ENCODE measurements around the gene EZH1. TPM values are rescaled to one million over a fixed set of nuclear protein-coding genes. Genes with fewer than 3 reads are reported as not detected.

The EZH1 gene
- 5.3 and 8.7 TPM in 2 replicates for total RNA-seq

GRCh38 chr17:42744806-42745617, at the start of gene EZH1:
Gene EZH1 (minus strand): TSS chr17:42745040. CDS start chr17:42728941, 16,099 bp downstream.

GRCh38 chr17:42779936-42780850, 35.4 kb upstream of the EZH1 start, which contains the start of gene WNK4:
Gene WNK4 (plus strand): TSS chr17:42780610. CDS start chr17:42780699, 89 bp downstream.

GRCh38 chr17:42773290-42774035, 28.6 kb upstream of the EZH1 start, which contains the start of gene VPS25:
Gene VPS25 (plus strand): TSS chr17:42773449. CDS start chr17:42773476, 27 bp downstream.

GRCh38 chr17:42760652-42761581, 16.1 kb upstream of the EZH1 start, which contains the start of gene RAMP2:
Gene RAMP2 (plus strand): TSS chr17:42761227. CDS start chr17:42761262, 35 bp downstream.

GRCh38 chr17:42681976-42682721, 62.7 kb downstream of the EZH1 start, which contains the start of gene CNTNAP1:
Gene CNTNAP1 (plus strand): TSS chr17:42682531. CDS start chr17:42682830, 299 bp downstream.

GRCh38 chr17:42676424-42677011, 68.3 kb downstream of the EZH1 start, which contains the start of gene PLEKHH3:
Gene PLEKHH3 (minus strand): TSS chr17:42676994. CDS start chr17:42676563, 431 bp downstream.

GRCh38 chr17:42659079-42659931, 85.5 kb downstream of the EZH1 start, which contains the start of gene TUBG2:
Gene TUBG2 (plus strand): TSS chr17:42659284. CDS start chr17:42659504, 220 bp downstream.

Other genes starting within 250 kb of the EZH1 start
- 55.0 and 60.8 TPM in 2 replicates for gene NAGLU, start 208.8 kb downstream of the EZH1 start, total RNA-seq
- 0.48 and 11.4 TPM in 2 replicates for gene HSD17B1, start 192.1 kb downstream of the EZH1 start, total RNA-seq
- 31.4 and 41.8 TPM in 2 replicates for gene COASY, start 182.9 kb downstream of the EZH1 start, total RNA-seq
- gene MLX, start 177.9 kb downstream of the EZH1 start, total RNA-seq = 27.5 and 31.4 TPM in 2 replicates
- gene PSMC3IP, start 167.3 kb downstream of the EZH1 start, total RNA-seq = 5.5 and 7.6 TPM in 2 replicates
- 46.6 and 52.0 TPM in 2 replicates for gene RETREG3, start 135.7 kb downstream of the EZH1 start, total RNA-seq
- gene TUBG1, start 135.4 kb downstream of the EZH1 start, total RNA-seq = 35.1 and 68.0 TPM in 2 replicates
- gene TUBG2, start 85.8 kb downstream of the EZH1 start, total RNA-seq = 5.0 and 24.8 TPM in 2 replicates
- gene PLEKHH3, start 68.0 kb downstream of the EZH1 start, total RNA-seq = 10.2 and 30.8 TPM in 2 replicates
- 2.0 and 3.0 TPM in 2 replicates for gene CCR10, start 63.2 kb downstream of the EZH1 start, total RNA-seq
- 18.4 and 37.0 TPM in 2 replicates for gene CNTNAP1, start 62.5 kb downstream of the EZH1 start, total RNA-seq
- gene RAMP2, start 16.2 kb upstream of the EZH1 start, total RNA-seq = 0.78 TPM in 1 of 2 replicates, not detected in the other
- gene VPS25, start 28.4 kb upstream of the EZH1 start, total RNA-seq = 89.2 and 114 TPM in 2 replicates
- gene WNK4, start 35.6 kb upstream of the EZH1 start, total RNA-seq = 0.32 and 0.39 TPM in 2 replicates
- gene COA3, start 53.7 kb upstream of the EZH1 start, total RNA-seq = 66.1 and 67.1 TPM in 2 replicates
- gene CNTD1, start 53.8 kb upstream of the EZH1 start, total RNA-seq = not detected in 2 replicates
- gene BECN1, start 79.2 kb upstream of the EZH1 start, total RNA-seq = 69.4 and 110 TPM in 2 replicates
- 57.6 and 88.3 TPM in 2 replicates for gene PSME3, start 88.4 kb upstream of the EZH1 start, total RNA-seq
- gene AOC2, start 99.5 kb upstream of the EZH1 start, total RNA-seq = 0.26 and 0.72 TPM in 2 replicates
- gene AOC3, start 106.2 kb upstream of the EZH1 start, total RNA-seq = 0.13 and 1.5 TPM in 2 replicates
- gene G6PC1, start 155.8 kb upstream of the EZH1 start, total RNA-seq = not detected in 2 replicates
- 22.0 and 28.8 TPM in 2 replicates for gene AARSD1, start 219.4 kb upstream of the EZH1 start, total RNA-seq
- 0.52 TPM in 1 of 2 replicates, not detected in the other for gene PTGES3L, start 235.0 kb upstream of the EZH1 start, total RNA-seq
- gene RUNDC1, start 235.5 kb upstream of the EZH1 start, total RNA-seq = 7.9 and 9.5 TPM in 2 replicates

Data from epithelial cell of alveolus of lung (primary cell).